MM.1S (cell line): ENCODE measurements around the gene NABP2.

Experiments
- EZH2phosphoT487 ChIP-seq: fragments of 300-600 bp; sonication (generic); IDR thresholded peaks from 2 replicates; pipeline ENCODE4 v1.6.1; 2018; ENCODE audit warnings: antibody characterized with exemption, low read length
- TF ChIP-seq, protein P1 (sequence below): fragments of 300-600 bp; sonication (generic); IDR thresholded peaks from 2 replicates; pipeline ENCODE4 v1.5.1; 2016; ENCODE audit warnings: antibody characterized with exemption, low read length, mixed read lengths

- TF ChIP-seq, protein P1, sequence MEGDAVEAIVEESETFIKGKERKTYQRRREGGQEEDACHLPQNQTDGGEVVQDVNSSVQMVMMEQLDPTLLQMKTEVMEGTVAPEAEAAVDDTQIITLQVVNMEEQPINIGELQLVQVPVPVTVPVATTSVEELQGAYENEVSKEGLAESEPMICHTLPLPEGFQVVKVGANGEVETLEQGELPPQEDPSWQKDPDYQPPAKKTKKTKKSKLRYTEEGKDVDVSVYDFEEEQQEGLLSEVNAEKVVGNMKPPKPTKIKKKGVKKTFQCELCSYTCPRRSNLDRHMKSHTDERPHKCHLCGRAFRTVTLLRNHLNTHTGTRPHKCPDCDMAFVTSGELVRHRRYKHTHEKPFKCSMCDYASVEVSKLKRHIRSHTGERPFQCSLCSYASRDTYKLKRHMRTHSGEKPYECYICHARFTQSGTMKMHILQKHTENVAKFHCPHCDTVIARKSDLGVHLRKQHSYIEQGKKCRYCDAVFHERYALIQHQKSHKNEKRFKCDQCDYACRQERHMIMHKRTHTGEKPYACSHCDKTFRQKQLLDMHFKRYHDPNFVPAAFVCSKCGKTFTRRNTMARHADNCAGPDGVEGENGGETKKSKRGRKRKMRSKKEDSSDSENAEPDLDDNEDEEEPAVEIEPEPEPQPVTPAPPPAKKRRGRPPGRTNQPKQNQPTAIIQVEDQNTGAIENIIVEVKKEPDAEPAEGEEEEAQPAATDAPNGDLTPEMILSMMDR: no peak
- no peak for TF ChIP-seq EZH2phosphoT487
Observed at GRCh38 chr12:56202838-56203237, 21.3 kb upstream of the NABP2 start.
